HS-27A (cell line): ENCODE data around the gene OGFR.

Experiments used
- DNase-seq: peaks from one replicate; pipeline ENCODE4 v3.0.0-alpha.2; 2012; ENCODE audit warnings: low read depth, missing footprints

The OGFR gene

GRCh38 chr20:62825986-62826645 lies 21.5 kb downstream of the OGFR start:
- no peak for DNase-seq

- no peak for DNase-seq
Measured at GRCh38 chr20:62826646-62827310, 22.1 kb downstream of the OGFR start.

GRCh38 chr20:62827311-62828038 lies 22.8 kb downstream of the OGFR start:
- DNase-seq = no peak

GRCh38 chr20:62828051-62828450 lies 23.4 kb downstream of the OGFR start:
- DNase-seq = no peak

GRCh38 chr20:62828511-62829230 lies 24.0 kb downstream of the OGFR start:
- DNase-seq = no peak

- DNase-seq = no peak
Measured at GRCh38 chr20:62829231-62830230, 24.9 kb downstream of the OGFR start.

GRCh38 chr20:62830251-62830650 lies 25.6 kb downstream of the OGFR start:
- DNase-seq = no peak

GRCh38 chr20:62830821-62831220 lies 26.2 kb downstream of the OGFR start:
- no peak for DNase-seq

GRCh38 chr20:62831361-62831788 lies 26.7 kb downstream of the OGFR start:
- DNase-seq = no peak

- DNase-seq = no peak
Measured at GRCh38 chr20:62831854-62832211, 27.2 kb downstream of the OGFR start.

- DNase-seq = no peak
Measured at GRCh38 chr20:62832212-62832922, 27.7 kb downstream of the OGFR start.

GRCh38 chr20:62832951-62833391 lies 28.3 kb downstream of the OGFR start:
- DNase-seq = no peak

- no peak for DNase-seq
Measured at GRCh38 chr20:62834967-62835730, 30.5 kb downstream of the OGFR start.

GRCh38 chr20:62835931-62836861 lies 31.6 kb downstream of the OGFR start:
- DNase-seq = no peak

- DNase-seq = no peak
Measured at GRCh38 chr20:62836967-62837490, 32.4 kb downstream of the OGFR start.

- no peak for DNase-seq
Measured at GRCh38 chr20:62837790-62838127, 33.1 kb downstream of the OGFR start.

- no peak for DNase-seq
Measured at GRCh38 chr20:62838128-62838891, 33.7 kb downstream of the OGFR start.

GRCh38 chr20:62839261-62839660 lies 34.6 kb downstream of the OGFR start:
- no peak for DNase-seq
